ENCODE data around the gene CFAP46.
"Not testable (repeated sequence)": the region's sequence is repeated elsewhere in the genome, so short reads cannot be mapped to it uniquely, and the experiment has no call there.

CFAP46 gene

DNA sequence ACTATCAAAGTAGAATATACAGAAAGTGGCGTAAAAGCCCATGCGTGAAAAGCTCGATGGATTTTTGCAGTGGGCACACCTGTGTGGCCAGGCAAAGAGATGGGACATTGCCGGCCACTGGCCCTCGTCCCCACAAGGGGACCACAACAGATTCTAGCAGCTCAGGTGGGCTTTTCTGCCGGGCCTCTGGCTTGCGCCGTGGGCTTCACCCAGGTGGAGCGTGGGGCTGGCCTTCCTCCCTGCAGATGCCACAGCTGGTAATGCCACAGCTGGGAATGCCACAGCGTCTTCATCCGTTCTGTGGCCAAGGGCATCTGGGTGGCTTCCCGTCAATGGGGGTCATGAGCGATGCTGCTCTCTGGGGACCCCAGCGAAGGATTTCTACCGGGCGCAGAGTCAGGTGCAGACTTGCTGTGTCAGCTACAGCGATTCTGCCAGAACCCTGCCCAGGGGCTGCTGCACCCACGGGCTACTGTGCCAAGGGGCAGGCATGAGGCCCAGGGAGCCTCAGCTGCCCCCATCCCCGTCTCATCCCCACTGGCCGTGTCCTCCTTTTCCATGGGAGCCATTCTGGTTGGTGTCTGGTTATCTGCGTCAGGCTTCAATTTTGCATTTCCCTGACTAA is 103.9 kb downstream of the CFAP46 start:
- no peak for DNase-seq

DNA sequence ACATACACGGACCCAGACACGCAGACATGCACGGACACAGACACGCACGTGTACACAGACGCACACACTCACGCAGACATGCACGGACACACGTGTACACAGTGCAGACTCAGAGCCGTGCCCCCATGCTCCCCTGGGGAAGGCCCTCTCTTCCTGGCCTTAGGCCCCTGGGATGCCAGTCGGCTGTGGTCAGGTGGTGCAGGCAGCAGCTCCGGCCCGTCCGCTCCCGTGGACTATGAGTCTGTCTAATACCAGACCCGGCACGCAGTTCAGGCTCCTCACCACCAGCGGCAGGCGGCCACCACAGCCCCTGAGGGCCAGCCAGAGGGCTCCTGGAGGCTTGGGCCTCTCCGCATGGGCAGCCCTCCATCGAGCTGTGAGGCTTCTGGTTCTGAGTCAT is 104.5 kb downstream of the CFAP46 start:
- no peak for DNase-seq

DNA sequence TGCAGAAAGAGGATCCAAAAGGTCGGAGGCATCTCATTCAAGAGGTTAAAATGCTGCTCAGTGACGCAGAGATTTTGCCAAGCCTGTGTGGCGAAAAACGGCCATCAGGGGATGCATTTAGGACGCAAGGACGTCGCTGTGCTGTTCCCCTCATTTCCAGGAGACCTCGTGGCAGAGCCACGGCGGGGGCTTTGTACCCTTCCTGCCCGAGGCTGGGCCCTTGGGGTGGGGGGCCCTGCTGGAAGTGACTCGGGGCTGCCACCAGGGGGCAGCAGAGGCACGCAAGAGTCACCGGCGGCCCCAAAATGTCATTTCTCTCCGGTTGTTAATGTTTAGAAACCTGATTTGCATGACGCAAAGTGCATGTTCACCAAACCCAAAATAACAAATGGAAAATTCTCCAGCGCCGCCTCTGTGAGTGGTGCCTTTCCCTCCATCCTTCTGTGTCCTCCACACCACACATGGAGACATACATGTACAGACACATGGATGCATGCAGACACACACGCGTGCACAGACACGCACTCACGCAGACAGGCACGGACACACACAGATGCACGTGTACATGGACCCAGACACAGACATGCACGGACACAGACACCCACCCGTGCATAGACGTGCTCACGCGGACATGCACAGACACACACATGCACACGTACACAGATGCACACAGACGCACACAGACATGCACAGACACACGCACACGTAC is 105.4 kb downstream of the CFAP46 start:
- no peak for DNase-seq

DNA sequence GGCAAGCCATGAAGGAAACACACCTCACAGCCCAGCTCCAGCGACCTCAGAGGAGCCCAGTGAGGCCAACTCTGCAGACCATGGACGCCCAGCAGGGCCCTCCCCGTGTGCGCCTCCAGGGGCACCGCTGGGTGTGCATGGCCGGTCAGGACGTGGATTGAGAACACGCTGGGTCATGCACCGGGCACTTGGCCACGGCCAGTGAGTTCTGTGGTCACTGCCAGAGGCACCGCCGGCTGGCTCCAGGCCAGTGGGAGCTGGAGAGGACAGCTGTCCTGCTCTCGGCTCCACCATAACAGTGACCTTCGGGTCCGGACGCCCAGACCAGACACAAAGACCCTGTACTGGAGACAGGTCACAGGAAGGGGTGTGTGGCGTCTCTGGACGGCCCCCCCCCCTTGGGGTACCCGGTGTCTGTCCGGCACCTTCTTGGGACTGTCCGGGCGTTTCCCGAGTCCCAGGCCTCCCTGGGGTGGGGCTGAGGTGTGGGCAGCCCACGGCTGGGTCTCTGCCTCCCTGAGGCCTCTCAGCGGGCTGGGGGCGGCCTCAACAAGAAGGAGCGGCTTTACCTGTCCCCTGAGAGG is 106.0 kb downstream of the CFAP46 start:
- DNase-seq: no peak

DNA sequence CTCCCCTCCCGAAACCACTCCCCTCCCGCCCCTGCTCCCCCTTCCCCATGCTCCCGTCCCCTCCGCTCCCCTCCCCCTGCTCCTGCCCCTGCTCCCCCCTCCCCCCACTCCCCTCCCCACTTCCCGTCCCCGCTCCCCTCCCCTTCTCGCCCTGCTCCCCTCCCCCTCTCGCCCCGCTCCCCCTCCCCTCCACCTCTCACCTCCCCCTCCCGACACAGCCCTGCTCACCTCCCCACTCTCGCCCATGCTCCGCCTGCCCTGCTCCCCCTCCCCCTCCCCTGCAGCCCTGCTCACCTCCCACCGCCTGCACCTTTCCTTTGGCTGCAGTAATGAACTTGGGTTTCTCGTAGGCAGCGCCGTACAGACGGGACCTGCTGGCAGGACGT is 106.5 kb downstream of the CFAP46 start:
- no peak for DNase-seq

DNA sequence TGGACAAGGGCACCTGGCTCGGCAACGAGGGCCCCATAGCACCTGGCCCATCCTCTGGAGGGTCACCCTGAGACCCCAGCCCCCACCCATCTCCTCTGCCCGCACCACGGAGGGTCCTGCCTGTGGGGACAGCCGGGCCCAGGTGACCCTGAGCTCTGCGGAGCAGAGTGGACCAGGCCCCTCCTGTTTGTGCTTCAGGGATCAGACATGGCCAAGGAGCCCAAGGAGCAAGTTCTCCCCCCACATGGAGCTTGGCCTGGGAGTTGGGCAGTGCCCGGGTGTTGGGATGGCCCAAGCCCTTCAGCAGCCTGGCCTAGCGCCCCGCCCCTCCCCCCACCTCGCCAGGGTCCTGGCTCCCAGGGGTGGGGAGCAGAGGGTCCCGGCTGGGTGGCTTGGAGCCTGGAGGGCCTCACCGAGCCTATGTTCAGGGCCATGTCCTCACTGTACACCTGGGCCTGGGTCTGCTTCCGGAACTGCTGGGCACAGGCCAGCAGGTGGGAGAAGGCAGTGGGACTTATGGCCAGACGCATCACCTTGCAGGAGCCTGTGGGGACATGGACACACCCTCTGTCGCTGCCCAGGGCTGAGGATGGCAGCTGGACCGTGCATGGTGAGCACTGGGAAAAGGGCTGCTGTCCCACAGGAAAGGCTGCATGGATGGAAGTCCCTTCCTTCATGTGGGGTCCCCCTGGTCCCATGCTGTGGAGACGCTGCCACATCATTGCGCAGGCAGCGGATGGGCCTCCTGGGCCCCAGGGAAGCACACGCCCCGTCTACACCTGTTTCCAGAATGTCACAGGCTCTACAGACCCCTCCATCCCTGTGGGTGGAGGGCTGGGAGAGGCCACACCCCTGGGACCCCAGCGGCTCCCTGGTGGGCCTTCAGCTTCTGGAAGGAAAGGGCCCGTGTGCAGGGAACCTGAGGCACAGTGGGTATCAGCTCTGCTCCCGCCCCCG is 107.2 kb downstream of the CFAP46 start:
- DNase-seq: no peak

DNA sequence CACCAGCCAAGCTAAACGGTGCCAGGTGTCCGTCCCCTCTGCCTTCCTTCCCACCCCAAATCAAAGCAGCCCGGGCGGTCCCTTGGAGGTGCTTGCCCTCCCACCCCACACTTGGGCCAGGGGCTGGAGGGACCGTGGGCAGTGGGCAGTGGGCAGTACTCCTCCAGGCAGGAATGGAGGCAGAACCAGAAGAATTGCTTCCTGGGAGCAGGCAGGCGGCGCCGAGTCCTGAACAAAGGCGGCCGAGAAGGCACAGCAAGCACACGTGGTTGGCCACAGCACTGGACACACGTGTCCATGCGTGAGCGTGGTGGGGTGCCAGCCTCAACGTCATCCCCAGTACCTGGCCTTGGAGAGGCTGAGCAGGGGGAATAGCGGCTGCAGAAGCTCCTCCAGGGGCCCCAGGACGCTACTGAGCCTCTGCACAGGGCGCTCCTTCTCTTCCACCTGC is 108.0 kb downstream of the CFAP46 start:
- no peak for DNase-seq

DNA sequence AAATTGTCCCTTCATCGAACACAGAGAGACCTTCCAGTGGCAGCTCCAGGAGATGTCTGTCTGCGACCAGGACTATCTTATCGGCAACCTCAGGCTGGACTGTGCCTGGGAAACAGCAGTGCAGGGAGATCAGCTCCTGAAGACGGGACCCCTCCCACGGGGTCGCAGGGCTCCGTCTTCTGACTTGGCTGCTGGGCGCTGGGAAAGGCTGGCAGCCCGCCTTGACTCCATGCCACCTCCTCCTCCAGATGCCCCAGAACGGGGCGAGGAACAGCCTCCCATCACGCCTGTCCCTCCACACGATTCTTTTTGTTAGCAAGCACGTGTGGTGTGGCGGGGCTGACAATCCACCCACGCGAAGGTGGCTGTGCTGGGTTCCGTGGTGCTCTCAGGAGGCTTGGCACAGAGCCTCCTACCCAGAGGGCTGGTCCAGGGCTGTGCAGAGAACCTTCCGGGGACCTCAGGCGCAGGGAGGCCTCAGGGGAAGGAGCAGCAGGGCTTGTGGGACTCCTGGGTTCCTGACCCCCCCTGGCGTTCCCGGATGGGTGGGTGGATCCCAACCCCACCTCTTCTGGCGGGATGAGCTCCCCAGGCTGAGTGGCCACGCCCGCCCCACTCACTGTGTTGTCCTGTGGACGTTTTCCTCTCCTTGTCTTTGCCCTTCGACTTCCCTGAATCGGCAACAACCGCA is 108.8 kb downstream of the CFAP46 start:
- no peak for DNase-seq

DNA sequence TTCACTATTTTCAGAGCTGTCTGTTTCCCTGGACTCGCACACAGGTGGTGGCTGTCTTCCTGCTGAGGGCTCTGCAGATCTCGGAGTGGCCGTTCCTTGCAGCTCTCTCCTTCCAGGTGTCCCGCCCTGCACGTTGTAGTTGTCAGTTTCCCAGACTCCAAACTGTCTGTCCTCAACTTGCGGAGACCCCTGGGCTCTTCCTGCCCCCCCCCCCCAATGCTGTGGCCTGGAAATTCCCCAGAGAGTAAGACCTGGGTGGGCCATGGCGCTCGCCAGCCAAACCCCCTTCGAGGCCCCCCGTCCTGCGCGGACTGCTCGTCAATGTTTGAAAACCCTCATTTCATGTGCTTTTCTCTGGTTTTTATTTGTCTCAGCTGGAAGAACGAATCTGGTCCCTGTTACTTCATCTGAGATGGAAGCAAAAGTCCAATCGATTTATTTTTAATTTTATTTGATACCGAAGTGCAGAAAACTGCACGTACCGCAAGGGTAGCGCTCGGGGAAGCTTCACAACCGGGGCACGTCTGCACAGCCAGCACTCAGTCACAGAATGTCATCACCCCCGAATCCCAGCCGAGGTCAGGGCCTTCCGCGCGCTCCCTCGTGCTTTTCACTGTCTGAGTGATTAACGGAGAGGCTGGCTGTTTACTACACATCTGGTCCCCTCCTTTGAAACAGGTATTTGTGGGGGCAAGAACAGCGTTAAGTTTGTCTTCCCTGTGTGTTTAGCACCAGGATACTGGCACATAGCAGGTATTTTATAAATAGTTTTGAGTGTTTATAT is 110.0 kb downstream of the CFAP46 start:
- no peak for DNase-seq

DNA sequence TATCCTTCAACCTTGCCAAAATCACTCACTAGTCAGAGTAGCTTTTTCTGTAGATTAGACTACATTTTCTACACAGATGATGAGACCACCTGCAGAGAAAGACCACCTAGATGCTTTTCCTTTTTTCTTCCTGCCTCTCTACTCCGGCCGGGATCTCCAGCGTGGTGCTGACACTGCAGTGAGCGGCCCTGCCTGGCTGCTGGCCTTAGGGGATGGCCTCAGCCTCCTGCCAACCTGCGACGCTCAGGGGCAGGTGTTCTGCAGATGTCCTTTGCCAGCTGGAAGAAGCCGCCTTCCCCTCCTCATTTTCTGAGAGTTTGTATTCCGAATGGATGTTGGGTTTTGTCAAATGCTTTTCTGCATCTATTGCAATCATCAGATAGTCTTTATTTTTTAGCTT is 113.0 kb downstream of the CFAP46 start:
- no peak for DNase-seq

DNA sequence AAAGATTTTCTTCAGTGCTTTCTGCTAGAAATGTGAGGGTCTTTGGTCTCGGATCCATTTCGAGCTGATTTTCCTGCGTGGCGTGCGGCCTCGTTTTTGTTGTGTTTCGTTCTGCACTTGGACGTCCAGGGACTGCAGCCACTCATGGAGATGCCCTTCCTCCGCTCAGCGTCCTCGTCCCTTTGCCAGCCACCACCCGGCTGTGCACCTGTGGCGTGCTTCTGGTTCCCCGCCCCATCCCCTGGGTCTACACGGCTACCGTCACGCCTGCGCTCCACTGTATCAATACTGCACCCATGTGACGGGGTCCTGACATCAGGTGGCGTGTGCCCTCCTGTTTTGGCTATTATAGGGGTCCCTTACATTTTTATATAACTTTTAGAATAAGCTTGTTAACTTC is 113.7 kb downstream of the CFAP46 start:
- DNase-seq: no peak

DNA sequence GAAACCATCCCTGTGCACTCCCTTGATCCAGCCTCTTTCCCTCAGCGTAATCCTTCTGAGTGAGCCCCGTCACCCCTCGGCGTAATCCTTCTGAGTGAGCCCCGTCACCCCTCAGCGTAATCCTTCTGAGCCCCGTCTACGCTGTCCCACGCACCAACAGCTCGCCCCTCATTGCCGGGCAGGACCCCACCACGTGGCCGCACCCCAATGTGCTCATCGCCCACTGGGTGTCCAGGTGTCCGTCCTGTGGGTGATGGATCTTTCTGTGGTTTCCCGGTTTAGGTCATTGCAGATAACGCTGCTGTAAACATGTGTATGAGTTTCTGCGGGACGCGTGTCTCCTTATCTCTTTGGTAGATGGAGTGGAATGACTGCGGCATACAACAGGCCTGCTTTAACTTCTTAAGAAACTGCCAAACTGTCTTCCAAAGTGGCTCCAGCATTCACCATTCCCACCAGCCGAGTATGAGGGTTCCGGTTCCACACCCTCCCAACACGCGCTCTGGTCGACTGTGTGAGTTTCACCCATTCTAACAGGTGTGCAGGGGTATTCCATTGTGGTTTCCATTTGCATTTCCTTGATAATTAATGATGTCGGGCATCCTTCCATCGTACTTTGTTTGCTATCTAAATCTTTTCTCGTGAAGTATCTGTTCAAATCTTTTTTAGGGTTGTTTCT is 114.4 kb downstream of the CFAP46 start:
- no peak for DNase-seq

DNA sequence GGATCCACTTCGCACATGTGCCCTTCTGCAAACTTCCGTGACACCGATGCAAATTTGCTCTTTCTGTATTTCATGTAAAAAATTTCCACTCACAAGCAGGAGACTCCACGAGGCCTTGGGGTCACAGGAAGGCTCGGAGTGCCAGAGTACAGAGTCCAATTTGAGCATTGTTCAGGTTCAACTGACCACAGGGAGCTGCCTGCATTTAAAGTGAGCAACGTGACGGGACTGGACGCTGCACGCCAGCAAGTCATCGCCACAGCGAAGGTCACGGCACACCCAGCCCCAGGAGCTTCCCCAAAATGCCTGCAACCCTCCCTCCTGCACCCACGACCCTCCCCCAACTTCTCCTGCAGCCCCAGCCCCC is 115.0 kb downstream of the CFAP46 start:
- DNase-seq: no peak

DNA sequence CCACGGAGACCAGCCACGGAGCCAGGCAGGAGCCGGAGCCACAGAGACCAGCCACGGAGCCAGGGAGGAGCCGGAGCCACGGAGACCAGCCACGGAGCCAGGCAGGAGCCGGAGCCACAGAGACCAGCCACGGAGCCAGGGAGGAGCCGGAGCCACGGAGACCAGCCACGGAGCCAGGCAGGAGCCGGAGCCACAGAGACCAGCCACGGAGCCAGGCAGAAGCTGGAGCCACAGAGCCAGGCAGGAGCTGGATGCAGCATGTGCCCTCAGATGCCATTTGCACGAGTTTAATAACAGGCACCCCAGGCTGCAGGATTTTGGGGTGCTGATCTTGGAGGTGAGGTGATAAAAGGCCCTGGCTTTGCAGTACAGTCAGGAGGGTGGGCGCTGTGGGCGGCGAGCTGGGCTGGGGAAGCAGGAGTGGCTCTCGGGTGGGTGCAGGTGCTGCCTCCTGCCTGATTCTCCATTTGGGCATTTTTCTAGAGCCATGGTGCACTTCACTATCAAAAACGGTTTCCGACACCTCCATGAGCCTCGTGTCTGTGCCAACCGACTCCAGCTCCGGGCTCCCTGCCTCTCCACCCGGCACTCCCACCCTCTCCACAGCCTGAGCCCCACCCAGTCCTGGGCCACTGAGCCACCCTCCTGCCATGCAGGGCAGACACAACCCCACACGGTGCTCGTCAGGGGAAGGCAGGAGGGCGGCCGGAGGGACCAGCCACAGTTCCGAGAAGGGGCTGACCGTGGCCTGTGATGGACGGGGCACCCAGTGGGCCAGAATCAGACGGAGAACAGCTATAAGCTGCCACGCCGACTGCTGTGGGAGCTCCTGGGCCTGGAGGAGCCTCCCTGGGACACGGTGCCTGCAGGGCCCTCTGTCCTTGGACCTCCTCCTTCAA is 115.6 kb downstream of the CFAP46 start:
- no peak for DNase-seq

DNA sequence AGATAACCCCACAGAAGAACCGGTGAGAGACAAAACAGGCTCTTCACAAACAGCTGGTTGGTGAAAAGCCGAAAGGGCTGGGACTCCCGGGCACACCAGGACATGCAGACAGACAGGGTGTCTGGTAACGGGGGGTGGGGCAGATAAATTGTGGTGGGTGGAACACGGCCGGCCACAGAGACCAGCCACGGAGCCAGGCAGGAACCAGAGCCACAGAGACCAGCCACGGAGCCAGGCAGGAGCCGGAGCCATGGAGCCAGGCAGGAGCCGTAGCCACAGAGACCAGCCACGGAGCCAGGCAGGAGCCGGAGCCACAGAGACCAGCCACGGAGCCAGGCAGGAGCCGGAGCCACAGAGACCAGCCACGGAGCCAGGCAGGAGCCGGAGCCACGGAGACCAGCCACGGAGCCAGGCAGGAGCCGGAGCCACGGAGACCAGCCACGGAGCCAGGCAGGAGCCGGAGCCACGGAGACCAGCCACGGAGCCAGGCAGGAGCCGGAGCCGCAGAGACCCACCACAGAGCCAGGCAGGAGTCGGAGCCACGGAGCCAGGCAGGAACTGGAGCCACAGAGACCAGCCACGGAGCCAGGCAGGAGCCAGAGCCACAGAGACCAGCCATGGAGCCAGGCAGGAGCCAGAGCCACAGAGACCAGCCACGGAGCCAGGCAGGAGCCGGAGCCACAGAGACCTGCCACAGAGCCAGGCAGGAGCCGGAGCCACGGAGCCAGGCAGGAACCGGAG is 116.4 kb downstream of the CFAP46 start:
- DNase-seq: not testable (repeated sequence)

DNA sequence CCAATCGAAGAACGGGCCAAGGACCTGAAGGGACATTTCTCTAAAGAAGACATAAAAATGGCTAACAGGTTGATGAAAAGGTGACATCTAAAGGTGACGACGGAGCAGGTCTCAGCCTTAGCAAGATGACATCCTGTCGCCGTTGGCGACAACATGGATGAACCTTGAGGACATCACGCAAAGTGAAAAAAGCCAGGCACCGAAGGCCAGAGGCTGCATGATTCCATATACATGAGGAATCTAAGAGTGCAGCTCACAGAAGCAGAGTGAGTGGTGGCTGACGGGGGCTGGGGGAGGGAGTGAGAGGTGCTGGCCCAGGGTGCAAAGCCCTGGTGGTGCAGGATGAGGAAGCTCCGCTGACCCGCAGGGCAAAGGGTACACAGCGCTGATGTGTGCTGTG is 122.3 kb downstream of the CFAP46 start:
- no peak for DNase-seq

DNA sequence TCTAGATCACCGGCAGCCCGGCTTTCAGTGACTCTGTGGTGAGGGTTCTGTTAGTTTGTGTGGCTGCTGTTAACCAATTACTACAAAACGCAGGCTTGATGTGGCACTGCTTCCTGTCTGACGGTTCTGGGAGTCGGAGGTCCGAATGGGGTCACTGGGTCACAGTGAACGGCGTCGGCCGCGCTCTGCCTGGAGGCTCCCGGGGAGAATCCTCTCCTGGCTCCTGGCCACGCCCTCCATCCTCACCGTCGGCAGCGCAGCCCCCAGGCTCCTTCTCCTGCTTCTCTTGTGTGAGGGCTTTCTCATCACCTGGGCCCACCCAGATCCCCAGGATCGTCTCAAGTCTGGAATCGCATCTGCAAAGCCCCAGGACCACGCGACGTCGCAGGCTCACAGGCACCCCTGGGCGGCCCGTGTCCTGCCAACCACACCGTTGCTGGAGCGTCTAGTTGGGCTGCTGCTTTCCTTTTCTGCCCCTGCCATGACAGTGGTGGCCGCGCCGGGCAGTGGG is 124.6 kb downstream of the CFAP46 start:
- DNase-seq: no peak

DNA sequence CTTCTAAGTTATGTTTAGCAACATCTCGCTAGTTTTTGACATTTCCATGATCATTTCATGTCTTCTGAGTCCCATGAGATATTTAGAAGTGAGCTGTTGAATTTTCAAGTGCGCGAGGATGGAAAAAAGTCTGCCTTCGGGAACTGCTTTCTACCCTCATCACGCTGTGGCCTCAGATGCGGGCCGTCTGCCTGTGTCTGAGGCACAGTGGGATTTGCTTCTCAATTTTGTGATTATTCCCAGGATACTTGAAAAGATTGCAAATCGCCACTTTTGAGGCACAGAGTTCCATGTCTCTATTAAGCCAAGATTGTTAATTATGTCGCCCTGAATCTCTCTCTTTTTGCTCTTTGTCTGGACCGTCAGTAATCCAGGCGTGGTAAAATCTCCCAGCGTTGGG is 125.7 kb downstream of the CFAP46 start:
- no peak for DNase-seq

DNA sequence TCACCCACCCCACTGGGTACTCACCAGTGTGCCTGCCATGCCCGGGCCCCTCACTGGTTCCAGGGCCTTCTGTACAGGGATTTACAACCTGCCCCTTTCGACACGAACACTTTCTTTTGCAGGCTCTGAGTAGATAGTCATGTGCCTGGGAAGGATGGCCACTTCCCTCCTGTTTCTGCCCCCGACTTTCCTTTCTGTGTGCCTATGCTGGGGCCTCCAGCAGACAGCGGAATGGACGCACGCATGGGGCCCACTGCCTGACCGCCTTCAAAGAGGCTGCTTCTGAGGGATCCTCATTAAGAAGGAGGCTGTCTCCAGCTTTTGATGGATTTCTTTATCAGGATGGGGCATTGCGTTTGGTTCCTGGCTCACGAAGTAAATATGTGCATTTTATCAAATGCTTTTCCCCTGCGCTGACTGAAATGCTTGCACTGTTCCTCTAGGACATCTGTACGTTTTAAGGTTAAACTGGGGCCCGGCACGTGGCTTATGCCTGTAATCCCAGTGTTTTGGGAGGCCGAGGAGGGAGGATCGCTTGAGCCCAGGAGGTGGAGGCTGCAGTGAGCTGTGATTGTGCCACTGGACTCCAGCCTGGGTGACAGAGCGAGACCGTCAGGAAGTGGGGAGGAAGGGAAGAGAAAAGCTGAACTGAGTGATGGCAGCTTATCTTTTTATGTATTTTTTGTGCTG is 127.1 kb downstream of the CFAP46 start:
- no peak for DNase-seq
